HCT116 (cell line): ENCODE data around the gene GZF1. TPM values are rescaled to one million over a fixed set of nuclear protein-coding genes. Genes with fewer than 3 reads are reported as not detected.
A peak's percentile ranks its signal among the peaks of the same experiment; 100 is the strongest.

Experiments used
- ATAC-seq: fragments of 200-7000 bp; cut with Tn5 transposase; 2 replicates; pipeline ENCODE4 v1.9.1; 2020; ENCODE audit warnings: mild to moderate bottlenecking, moderate library complexity
- Bru-seq: library from RNA; stranded (reverse); fragments of 400-500 nt; gene quantifications from one replicate; lab custom pipeline; 2021; lab: Mats Ljungman, UMichigan
- BruChase-seq, 2 experiments: library from RNA; stranded (reverse); fragments of 400-500 nt; gene quantifications; one replicate each; lab custom pipeline; 2021; lab: Mats Ljungman, UMichigan
- BruUV-seq: library from RNA; stranded (reverse); fragments of 400-500 nt; replicated peaks from 2 replicates; lab custom pipeline; 2021; lab: Mats Ljungman, UMichigan
- CTCF ChIA-PET: fragments of 300-600 bp; sonication (Branson Sonifier 250); formaldehyde crosslinking; loops from one replicate; lab custom pipeline; 2021; ENCODE audit warnings: antibody characterized with exemption; lab: Charles Lee
- POLR2A ChIA-PET: fragments of 300-600, 350-600 bp; sonication (Branson Sonifier 250); formaldehyde crosslinking; loops from one replicate; lab custom pipeline; 2021; ENCODE audit warnings: antibody characterized with exemption; lab: Charles Lee
- RAD21 ChIA-PET, 2 experiments: fragments of 300-600 bp; sonication (Branson Sonifier 250); formaldehyde crosslinking; loops; one replicate each; lab custom pipeline; 2023; ENCODE audit warnings: low total read pairs in 2 of 2; ENCODE audit not compliant: uncharacterized antibody in 2 of 2, unreplicated experiment in 2 of 2, low non-redundant PET in 1 of 2; lab: Charles Lee
- DNase-seq: peaks from one replicate; pipeline ENCODE4 v3.0.0-alpha.2; 2010; ENCODE audit warnings: low read depth, low spot score
- H2AFZ ChIP-seq: fragments of 200-600 bp; shearing (Covaris generic), sonication (generic); 2 replicates; pipeline ENCODE4 v1.6.1; 2017; ENCODE audit warnings: low read depth, mixed run types, mixed read lengths, antibody characterized with exemption, low read length; ENCODE audit not compliant: poor library complexity, severe bottlenecking
- H3K27ac ChIP-seq: 2 replicates; pipeline ENCODE4 v1.5.1; 2012; ENCODE audit warnings: low read depth, low read length
- H3K27me3 ChIP-seq: fragments of 200-600 bp; sonication (generic); 2 replicates; pipeline ENCODE4 v1.6.1; 2016; ENCODE audit warnings: mixed run types, low read length, mixed read lengths; ENCODE audit not compliant: insufficient read depth
- H3K36me3 ChIP-seq, 2 experiments: fragments of 200-500 bp in 1 of 2; fragments of 200-600 bp in 1 of 2; sonication (Bioruptor generic) in 1 of 2; sonication (generic) in 1 of 2; 2 replicates each; pipeline versions ENCODE4 v1.5.1 to v1.6.1; 2014 to 2016; ENCODE audit warnings: low read length in 2 of 2, inconsistent platforms in 1 of 2, mixed read lengths in 1 of 2, mixed run types in 1 of 2; ENCODE audit not compliant: insufficient read depth in 2 of 2, control insufficient read depth in 1 of 2
- H3K4me1 ChIP-seq, 2 experiments: fragments of 200-600 bp in 1 of 2; sonication (generic) in 1 of 2; 2 replicates each; pipeline versions ENCODE4 v1.5.1 to v1.6.1; 2012 to 2017; ENCODE audit warnings: low read length in 2 of 2, inconsistent platforms in 1 of 2, mild to moderate bottlenecking in 1 of 2, mixed read lengths in 1 of 2, mixed run types in 1 of 2, moderate library complexity in 1 of 2; ENCODE audit not compliant: insufficient read depth in 2 of 2, control insufficient read depth in 1 of 2
- H3K4me2 ChIP-seq: fragments of 200-600 bp; sonication (generic); 2 replicates; pipeline ENCODE4 v1.6.1; 2017; ENCODE audit warnings: mixed run types, low read length, mixed read lengths
- H3K4me3 ChIP-seq, 2 experiments: fragments of 200-600 bp in 1 of 2; sonication (generic) in 1 of 2; replicated peaks in 1 of 2; 2 replicates each; pipeline ENCODE4 v1.5.1; 2011 to 2016; ENCODE audit warnings: low read length in 2 of 2, control low read depth in 1 of 2, low read depth in 1 of 2, mild to moderate bottlenecking in 1 of 2, mixed read lengths in 1 of 2, mixed run types in 1 of 2
- H3K79me2 ChIP-seq: fragments of 200-600 bp; sonication (generic); 2 replicates; pipeline ENCODE4 v1.6.1; 2017; ENCODE audit warnings: mild to moderate bottlenecking, mixed run types, low read length, moderate library complexity, mixed read lengths; ENCODE audit not compliant: insufficient read depth
- H3K9ac ChIP-seq: fragments of 200-600 bp; sonication (generic); 2 replicates; pipeline ENCODE4 v1.6.1; 2016; ENCODE audit warnings: low read length, mixed read lengths
- H3K9me2 ChIP-seq: fragments of 200-600 bp; sonication (generic), shearing (Covaris generic); 2 replicates; pipeline ENCODE4 v1.6.1; 2017; ENCODE audit warnings: mixed run types, mild to moderate bottlenecking, moderate library complexity; ENCODE audit not compliant: insufficient read depth
- H3K9me3 ChIP-seq, 2 experiments: fragments of 200-500 bp in 1 of 2; fragments of 200-600 bp in 1 of 2; sonication (Bioruptor generic) in 1 of 2; sonication (generic) in 1 of 2; 2 replicates each; pipeline ENCODE4 v1.6.1; 2014 to 2017; ENCODE audit warnings: low read length in 2 of 2, mixed read lengths in 2 of 2, inconsistent platforms in 1 of 2, low read depth in 1 of 2, mild to moderate bottlenecking in 1 of 2, mixed run types in 1 of 2, moderate library complexity in 1 of 2; ENCODE audit not compliant: control insufficient read depth in 1 of 2, insufficient read depth in 1 of 2
- H4K20me1 ChIP-seq: fragments of 200-600 bp; sonication (generic), shearing (Covaris generic); 2 replicates; pipeline ENCODE4 v1.6.1; 2017; ENCODE audit warnings: mixed run types, mild to moderate bottlenecking, moderate library complexity; ENCODE audit not compliant: insufficient read depth
- ATF3 ChIP-seq: IDR thresholded peaks from 2 replicates; pipeline ENCODE4 v1.6.1; 2012
- CBX3 ChIP-seq: IDR thresholded peaks from 2 replicates; pipeline ENCODE4 v1.6.1; 2012; ENCODE audit warnings: low read depth
- CEBPB ChIP-seq: IDR thresholded peaks from 2 replicates; pipeline ENCODE4 v1.6.1; 2012; ENCODE audit warnings: low read depth
- EGR1 ChIP-seq: IDR thresholded peaks from 2 replicates; pipeline ENCODE4 v1.6.1; 2012; ENCODE audit warnings: low read depth
- ELF1 ChIP-seq: IDR thresholded peaks from 2 replicates; pipeline ENCODE4 v1.6.1; 2012; ENCODE audit warnings: low read depth, borderline replicate concordance
- EZH2 ChIP-seq: fragments of 200-600 bp; sonication (generic); IDR thresholded peaks from 2 replicates; pipeline ENCODE4 v1.6.1; 2017; ENCODE audit warnings: antibody characterized with exemption, mixed run types
- EZH2phosphoT487 ChIP-seq: fragments of 200-600 bp; IDR thresholded peaks from 2 replicates; pipeline ENCODE4 v1.6.1; 2018; ENCODE audit warnings: antibody characterized with exemption, borderline replicate concordance
- JUND ChIP-seq: IDR thresholded peaks from 2 replicates; pipeline ENCODE4 v1.6.1; 2012
- MAX ChIP-seq: IDR thresholded peaks from 2 replicates; pipeline ENCODE4 v1.6.1; 2012
- POLR2A ChIP-seq: IDR thresholded peaks from 2 replicates; pipeline ENCODE4 v1.7.0; 2011; ENCODE audit warnings: borderline replicate concordance; ENCODE audit not compliant: insufficient read depth, insufficient read length; ENCODE audit errors: extremely low read depth
- POLR2AphosphoS5 ChIP-seq: IDR thresholded peaks from 2 replicates; pipeline ENCODE4 v1.6.1; 2011; ENCODE audit warnings: mild to moderate bottlenecking, low read depth, low read length, moderate library complexity
- RAD21 ChIP-seq: IDR thresholded peaks from 2 replicates; pipeline ENCODE4 v1.6.1; 2012; ENCODE audit warnings: low read depth, mild to moderate bottlenecking
- REST ChIP-seq: IDR thresholded peaks from 2 replicates; pipeline ENCODE4 v1.6.1; 2012; ENCODE audit warnings: low read depth
- SIN3A ChIP-seq: IDR thresholded peaks from 2 replicates; pipeline ENCODE4 v1.6.1; 2012; ENCODE audit warnings: low read depth
- SP1 ChIP-seq: IDR thresholded peaks from 2 replicates; pipeline ENCODE4 v1.6.1; 2012; ENCODE audit warnings: low read depth
- TCF7L2 ChIP-seq: IDR thresholded peaks from 2 replicates; pipeline ENCODE4 v1.7.0; 2011; ENCODE audit warnings: borderline replicate concordance, inconsistent platforms; ENCODE audit not compliant: insufficient read depth, insufficient read length; ENCODE audit errors: extremely low read depth
- YY1 ChIP-seq: IDR thresholded peaks from 2 replicates; pipeline ENCODE4 v1.6.1; 2011; ENCODE audit warnings: low read length, low read depth, moderate library complexity, mild to moderate bottlenecking; ENCODE audit not compliant: insufficient replicate concordance; ENCODE audit errors: extremely low read depth
- ZBTB33 ChIP-seq: IDR thresholded peaks from 2 replicates; pipeline ENCODE4 v1.6.1; 2011; ENCODE audit warnings: mild to moderate bottlenecking, low read length, moderate library complexity; ENCODE audit not compliant: insufficient replicate concordance; ENCODE audit errors: extremely low read depth
- ZFX ChIP-seq: fragments of 450-650 bp; IDR thresholded peaks from 2 replicates; pipeline ENCODE4 v1.6.1; 2017
- intact Hi-C: fragments of 100-400 bp; cut with micrococcal nuclease; formaldehyde crosslinking; loops from 2 replicates; pipeline ENCODE4 v1.10.0; 2022
- long read RNA-seq: library from polyadenylated mRNA; unstranded; transcript quantifications from one replicate; pipeline ENCODE4 v2.0.0, GENCODE V29; 2021; ENCODE audit not compliant: unreplicated experiment
- polyA plus RNA-seq: library from polyadenylated mRNA; unstranded; fragments of >200 nt; gene quantifications from 2 replicates; pipeline ENCODE4 v1.2.1, GENCODE V29; 2012; ENCODE audit warnings: missing spikeins
- total RNA-seq: library from RNA; stranded (reverse); gene quantifications from one replicate; pipeline ENCODE4 v1.2.1, GENCODE V29; 2021; ENCODE audit not compliant: unreplicated experiment

GZF1 gene
- total RNA-seq = 10.4 TPM
- polyA plus RNA-seq = 15.8 and 17.9 TPM in 2 replicates
- percentile 78 among the genes with signal in this experiment for Bru-seq, nascent RNA
- percentile 59 among the genes with signal in this experiment for BruChase-seq, experiment 1, labeled RNA remaining after a 6-hour chase
- BruChase-seq, experiment 2, labeled RNA remaining after a 2-hour chase = percentile 87 among the genes with signal in this experiment
- long read RNA-seq, full-length matches to known transcripts = 14 of 26 reads
- long read RNA-seq, partial matches to known transcripts = 0 of 26 reads
- long read RNA-seq, other reads (novel, unspliced or antisense) = 12 of 26 reads

- DNase-seq (peak; percentile 92), ATAC-seq (peak; percentile 83)
- no peaks in the 10 kb centered on the region for H3K27me3 ChIP-seq
- no peaks in the 10 kb centered on the region for H4K20me1 ChIP-seq
- H3K27ac ChIP-seq = peak within 1 kb of the TSS; percentile 96
- ChIA-PET POLR2A (interaction anchor here (0.5 to 1.0 kb wide), 2 partner anchors 12 to 261 kb away, joined by 4 to 5 read pairs; no protein-coding TSS in a partner anchor), CTCF (no interaction called here), RAD21 (no interaction called here)
- peak within 1 kb of the TSS; percentile 79 to 82 for H3K4me3 ChIP-seq
- peaks cover 48% of the 10 kb centered on the region for H3K79me2 ChIP-seq
- no peak within 1 kb of the TSS for H2AFZ ChIP-seq
- peak within 1 kb of the TSS; percentile 96 for H3K9ac ChIP-seq
- peaks cover 24 to 39% of the 10 kb centered on the region in 2 experiments for H3K4me1 ChIP-seq
- no peaks in the 10 kb centered on the region for H3K9me3 ChIP-seq
- intact Hi-C loops = loop anchor here (10.0 kb wide), 1 partner anchor 53 kb away; no protein-coding TSS in a partner anchor
- no peaks in the 10 kb centered on the region for H3K9me2 ChIP-seq
- H3K36me3 ChIP-seq = peaks cover 0 to 7% of the 10 kb centered on the region in 2 experiments; a peak in 1 of 4 replicates
- H3K4me2 ChIP-seq = peak within 1 kb of the TSS; percentile 97
- BruUV-seq = no TSS peak
- TF ChIP-seq POLR2AphosphoS5 = peak; percentile 86
- peak; percentile 90 for TF ChIP-seq SP1
- TF ChIP-seq ZBTB33 = no peak
- peak; percentile 82 for TF ChIP-seq POLR2A
- TF ChIP-seq EGR1 = peak; percentile 34; the same call in 1 of the 2 replicates
- peak; percentile 99 for TF ChIP-seq CEBPB
- TF ChIP-seq MAX = peak; percentile 96
- peak; percentile 77 for TF ChIP-seq ZFX
- peak; percentile 66; the same call in 1 of the 2 replicates for TF ChIP-seq ELF1
- peak; percentile 85; the same call in 1 of the 2 replicates for TF ChIP-seq SIN3A
- TF ChIP-seq YY1 = peak; percentile 38
- no peak for TF ChIP-seq JUND
- no peak for TF ChIP-seq RAD21
- TF ChIP-seq EZH2 = no peak
- TF ChIP-seq ATF3 = peak; percentile 95; the same call in 1 of the 2 replicates
- TF ChIP-seq EZH2phosphoT487 = no peak
- TF ChIP-seq CBX3 = 0 out of 2 replicates have a peak, but pooled peaks have one; percentile 50
- peak; percentile 62 for TF ChIP-seq TCF7L2
- TF ChIP-seq REST = no peak
These were observed at the start of gene GZF1 for GRCh38 chr20:23361476-23362391. TSS of gene GZF1 (plus strand) at chr20:23362182. CDS start at chr20:23364384, 2,202 bp downstream.
